NOMO-1 treated with dmso at 0.1 percent for 144 hours (cell line): ENCODE results near the gene IFITM1.
A peak's percentile ranks its signal among the peaks of the same experiment; 100 is the strongest.
"Not testable (repeated sequence)": the region's sequence is repeated elsewhere in the genome, so short reads cannot be mapped to it uniquely, and the experiment has no call there.

ENCODE experiments used
- DNase-seq: peaks from one replicate; lab custom pipeline; 2025; ENCODE audit not compliant: unreplicated experiment; lab: John Stamatoyannopoulos, UW

Gene IFITM1

GRCh38 chr11:282630-283360 lies 31.0 kb upstream of the IFITM1 start:
- no peak for DNase-seq

- DNase-seq: peak; percentile 28
These were observed 30.3 kb upstream of the IFITM1 start for GRCh38 chr11:283405-284104.

GRCh38 chr11:284105-285020 lies 29.5 kb upstream of the IFITM1 start:
- DNase-seq: no peak

GRCh38 chr11:285021-285893 lies 28.6 kb upstream of the IFITM1 start:
- DNase-seq: no peak

- no peak for DNase-seq
These were observed 28.0 kb upstream of the IFITM1 start for GRCh38 chr11:285894-286220.

GRCh38 chr11:286977-287820 lies 26.6 kb upstream of the IFITM1 start:
- DNase-seq: not testable (repeated sequence)

GRCh38 chr11:287821-288477 lies 25.9 kb upstream of the IFITM1 start:
- no peak for DNase-seq

GRCh38 chr11:288478-289397 lies 25.1 kb upstream of the IFITM1 start, which contains the start of gene PGGHG:
Gene PGGHG, plus strand, starts transcription at chr11:289126. Its CDS starts 691 bp downstream, at chr11:289817.
- DNase-seq: no peak

GRCh38 chr11:289398-289711 lies 24.5 kb upstream of the IFITM1 start:
- no peak for DNase-seq

- DNase-seq: no peak
These were observed 23.9 kb upstream of the IFITM1 start for GRCh38 chr11:289712-290620.

GRCh38 chr11:290621-291231 lies 23.1 kb upstream of the IFITM1 start:
- DNase-seq: no peak

GRCh38 chr11:291281-292210 lies 22.3 kb upstream of the IFITM1 start:
- no peak for DNase-seq

- no peak for DNase-seq
These were observed 21.4 kb upstream of the IFITM1 start for GRCh38 chr11:292211-293121.

GRCh38 chr11:293271-293851 lies 20.5 kb upstream of the IFITM1 start:
- no peak for DNase-seq
